Adipose tissue (tissue), 3 donors: ENCODE measurements around the gene CCSER1. TPM values are rescaled to one million over a fixed set of nuclear protein-coding genes. Genes with fewer than 3 reads are reported as not detected.
"Not testable (repeated sequence)": the region's sequence is repeated elsewhere in the genome, so short reads cannot be mapped to it uniquely, and the experiment has no call there.

Experiments
- H3K27ac ChIP-seq: one replicate; pipeline ENCODE4 v1.5.1; 2013; ENCODE audit warnings: low read depth, low read length
- WGBS, 3 donors: extraction: QIAGEN DNeasy Blood & Tissue Kit; methylation state at CpG; one replicate each; pipeline ENCODE4 v1.1.7; 2013; 5-methylcytosine and 5-hydroxymethylcytosine counted together
- polyA plus RNA-seq, 3 donors: library from polyadenylated mRNA; stranded (reverse); fragments of 200-250 nt; gene quantifications; one replicate each; pipeline ENCODE4 v1.2.3, GENCODE V29; 2013
- donor health status: healthy with polysubstance abuse.
- donor health status: Bipolar disorder and iron deficiency.
- donor health status: healthy.

CCSER1 gene
- polyA plus RNA-seq, 3 donors = 0.87 to 1.2 TPM; not detected in 1

- H3K27ac ChIP-seq = no peak overlapping the region
- 92 to 97% (median 93%) methylated on average over 3 of the region's 3 CpGs for WGBS, 3 donors
These were observed 113.8 kb downstream of the CCSER1 start for GRCh38 chr4:90241008-90241407.

DNA sequence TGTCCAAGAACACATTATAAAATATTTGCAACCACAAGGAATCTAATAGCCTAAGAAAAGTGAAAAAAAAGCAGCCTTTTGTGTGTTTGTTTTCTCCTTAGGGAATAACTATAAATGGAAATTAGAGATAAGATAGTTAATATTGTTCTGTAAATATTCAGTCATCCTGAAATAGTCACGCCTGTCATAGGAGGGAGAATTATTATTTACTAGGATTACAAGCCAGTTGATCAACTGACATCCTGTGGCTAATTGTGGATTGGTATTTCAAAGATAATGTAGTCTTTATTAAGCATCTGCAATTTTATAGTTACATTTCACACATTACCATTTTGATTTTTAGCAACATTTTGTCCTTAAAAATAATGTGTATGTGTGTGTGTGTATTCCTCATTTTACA is 118.6 kb downstream of the CCSER1 start:
- 37 to 69% (median 53%) methylated on average over 1 of the region's 1 CpG for WGBS, 3 donors
- H3K27ac ChIP-seq = no peak overlapping the region

- 67 to 80% (median 78%) methylated on average over 3 of the region's 3 CpGs for WGBS, 3 donors
- H3K27ac ChIP-seq = no peak overlapping the region
These were observed 119.6 kb downstream of the CCSER1 start for GRCh38 chr4:90246816-90247215.

DNA sequence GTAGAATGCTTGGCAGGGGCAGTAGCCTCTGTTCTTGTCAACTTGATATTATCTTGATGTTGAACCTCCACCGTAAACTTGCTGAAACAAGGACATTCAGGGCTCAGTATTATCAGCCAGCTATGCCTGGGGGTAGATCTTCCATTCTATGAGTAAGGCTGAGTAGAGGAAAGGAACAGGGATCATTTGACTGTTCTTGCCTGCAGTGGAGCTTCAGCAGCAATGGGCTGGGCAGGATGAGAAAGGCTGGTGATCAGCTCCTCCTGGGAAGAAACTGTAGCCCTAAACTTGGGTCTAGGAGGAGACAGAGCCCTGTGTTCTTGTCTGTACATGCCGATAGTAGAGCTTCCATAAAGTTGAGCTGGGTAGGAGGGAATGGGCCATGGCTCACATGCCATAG is 127.2 kb downstream of the CCSER1 start:
- 82 to 91% (median 89%) methylated on average over 2 of the region's 2 CpGs for WGBS, 3 donors
- H3K27ac ChIP-seq = no peak overlapping the region

DNA sequence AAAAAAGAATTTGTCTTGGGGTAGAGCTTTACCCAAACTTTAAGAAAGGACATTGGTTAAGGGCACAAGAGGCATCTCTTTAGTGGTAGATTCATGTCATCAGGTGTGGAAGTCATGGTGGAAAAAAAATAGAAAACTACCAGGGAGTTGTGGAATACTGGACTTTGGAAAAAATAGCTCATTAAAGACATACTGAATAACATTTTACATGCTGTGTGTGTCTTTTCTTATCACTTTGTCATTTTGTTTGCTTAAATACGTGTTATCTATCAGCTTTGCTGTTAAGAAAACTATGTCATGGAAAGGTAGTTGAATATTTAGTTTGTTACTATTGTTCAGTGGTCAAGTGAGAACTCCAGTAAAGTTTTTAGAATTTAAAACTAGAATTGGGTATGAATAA is 147.0 kb downstream of the CCSER1 start:
- H3K27ac ChIP-seq = no peak overlapping the region
- WGBS, 3 donors = 22 to 71% (median 62%) methylated on average over 1 of the region's 1 CpG

GRCh38 chr4:90280954-90281353 is 153.8 kb downstream of the CCSER1 start:
- H3K27ac ChIP-seq = no peak overlapping the region
- WGBS, 3 donors = 57 to 90% (median 80%) methylated on average over 3 of the region's 3 CpGs

DNA sequence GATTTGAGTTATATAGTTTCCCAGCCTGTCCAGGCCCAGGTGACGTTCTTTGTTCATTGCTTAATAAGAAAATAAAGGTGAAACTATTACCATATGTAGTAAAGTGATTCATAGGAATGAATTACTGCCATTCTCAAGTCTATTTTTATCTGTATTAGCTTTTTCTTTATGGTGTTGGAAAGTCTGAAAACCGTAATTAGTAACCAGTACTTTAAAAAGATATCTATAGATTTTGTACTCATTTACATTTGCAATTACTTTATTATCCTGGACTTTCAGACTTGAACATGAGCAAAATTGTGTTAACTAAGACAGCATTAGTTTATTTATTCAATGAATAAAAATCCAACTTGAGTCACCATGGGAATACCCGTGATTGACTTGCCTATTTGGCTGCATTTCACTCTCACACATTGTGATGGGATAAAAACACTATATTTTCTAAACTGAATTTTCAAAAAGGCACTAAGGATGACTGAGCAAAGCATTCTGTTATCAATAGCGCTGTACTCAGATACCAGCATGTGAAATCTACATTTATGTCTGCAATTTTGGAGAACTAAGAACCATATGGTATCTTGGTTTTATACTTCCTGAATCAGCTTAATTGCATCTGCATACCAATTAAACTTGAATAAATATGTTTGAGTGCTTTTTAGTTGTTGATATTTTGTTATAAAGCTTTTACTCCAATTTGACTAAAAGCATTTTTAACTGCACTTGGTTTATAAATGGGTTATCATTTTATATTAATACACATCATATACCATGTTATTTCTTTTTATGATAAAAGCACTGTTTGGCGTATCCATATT is 154.6 kb downstream of the CCSER1 start:
- WGBS, 3 donors = 90 to 92% (median 91%) methylated on average over 5 of the region's 5 CpGs

GRCh38 chr4:90290345-90290744 is 163.2 kb downstream of the CCSER1 start:
- H3K27ac ChIP-seq = no peak overlapping the region
- WGBS, 3 donors = 84 to 92% (median 84%) methylated on average over 4 of the region's 4 CpGs

More for the DNA sequence above, 154.6 kb downstream of the CCSER1 start:
- H3K27ac ChIP-seq = no peak overlapping the region

- H3K27ac ChIP-seq = no peak overlapping the region
These were observed 165.2 kb downstream of the CCSER1 start for GRCh38 chr4:90292438-90292837.

DNA sequence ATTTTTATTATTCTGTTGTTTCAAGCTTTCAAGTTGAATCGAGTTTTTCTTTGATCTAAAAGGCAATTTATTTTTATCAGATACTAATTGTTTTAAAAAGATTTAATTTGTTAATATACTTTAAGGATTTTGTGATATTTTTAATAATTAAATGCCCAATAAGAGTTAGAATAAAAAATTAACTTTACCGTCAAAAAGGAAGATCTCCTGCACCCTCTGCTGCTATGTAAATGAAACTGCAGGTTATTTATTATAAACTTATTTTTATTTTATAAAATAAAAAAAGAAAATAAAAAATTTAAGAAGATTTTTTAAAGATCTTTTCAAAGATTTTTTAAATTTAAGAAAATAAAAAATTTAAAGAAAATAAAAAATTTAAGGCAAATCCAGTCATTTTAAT is 166.1 kb downstream of the CCSER1 start:
- no peak overlapping the region for H3K27ac ChIP-seq
- WGBS, 3 donors = 27 to 34% (median 33%) methylated on average over 2 of the region's 2 CpGs

DNA sequence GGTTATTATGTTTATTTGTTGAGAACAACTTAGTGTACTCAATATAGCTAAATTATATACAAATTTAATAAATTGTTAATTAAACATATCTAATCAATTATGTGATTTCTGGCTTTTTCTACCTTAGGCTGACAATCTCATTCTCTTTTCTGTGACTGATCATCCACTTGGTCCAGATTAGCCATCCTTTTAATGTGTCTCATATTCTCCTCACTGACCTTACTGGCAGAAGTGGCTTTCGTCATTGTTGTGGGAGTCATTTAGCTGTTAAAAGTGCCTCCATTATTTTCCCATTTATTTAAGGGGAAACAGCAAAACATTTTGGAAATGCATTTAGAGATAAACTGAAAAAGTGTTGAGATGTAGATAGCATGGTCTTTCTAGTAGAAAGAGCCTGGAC is 172.2 kb downstream of the CCSER1 start:
- WGBS, 3 donors = 79 to 85% (median 85%) methylated on average over 1 of the region's 1 CpG
- H3K27ac ChIP-seq = no peak overlapping the region

DNA sequence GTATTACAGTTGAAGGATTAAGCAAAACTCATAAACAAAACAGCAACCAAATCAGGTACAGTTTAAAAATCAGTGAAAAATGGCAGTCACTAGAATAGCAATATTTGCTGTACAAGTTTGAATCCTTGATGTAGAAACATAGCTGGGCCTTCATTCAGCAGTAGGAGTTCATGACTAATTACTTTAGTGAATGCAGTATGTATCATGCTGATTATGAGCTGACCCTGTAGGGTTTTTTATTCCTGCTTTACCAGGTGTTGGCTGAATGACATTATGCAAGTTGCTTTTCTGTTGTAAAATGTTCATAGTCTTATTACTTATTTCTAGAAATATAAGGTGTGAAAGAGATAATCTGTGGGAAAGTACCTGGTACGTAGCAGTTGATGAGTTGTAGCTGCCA is 179.6 kb downstream of the CCSER1 start:
- WGBS, 3 donors = 88 to 96% (median 96%) methylated on average over 1 of the region's 1 CpG
- H3K27ac ChIP-seq = no peak overlapping the region

DNA sequence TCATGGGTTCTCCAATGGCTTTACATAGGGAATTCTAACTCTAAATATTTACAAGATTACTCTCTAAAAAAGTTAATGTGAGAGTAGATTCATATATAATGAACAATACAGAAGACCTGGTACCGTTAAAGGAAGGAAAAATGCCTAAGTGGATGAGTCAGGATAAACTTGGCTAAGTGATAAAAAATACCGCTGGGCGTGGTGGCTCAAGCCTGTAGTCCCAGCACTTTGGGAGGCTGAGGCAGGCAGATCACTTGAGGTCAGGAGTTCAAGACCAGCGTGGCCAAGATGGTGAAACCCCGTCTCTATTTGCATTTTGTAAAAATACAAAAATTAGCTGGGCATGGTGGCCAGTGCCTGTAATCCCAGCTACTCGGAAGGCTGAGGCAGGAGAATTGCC is 189.9 kb downstream of the CCSER1 start:
- 87 to 95% (median 90%) methylated on average over 6 of the region's 6 CpGs for WGBS, 3 donors
- H3K27ac ChIP-seq = not testable (repeated sequence)

DNA sequence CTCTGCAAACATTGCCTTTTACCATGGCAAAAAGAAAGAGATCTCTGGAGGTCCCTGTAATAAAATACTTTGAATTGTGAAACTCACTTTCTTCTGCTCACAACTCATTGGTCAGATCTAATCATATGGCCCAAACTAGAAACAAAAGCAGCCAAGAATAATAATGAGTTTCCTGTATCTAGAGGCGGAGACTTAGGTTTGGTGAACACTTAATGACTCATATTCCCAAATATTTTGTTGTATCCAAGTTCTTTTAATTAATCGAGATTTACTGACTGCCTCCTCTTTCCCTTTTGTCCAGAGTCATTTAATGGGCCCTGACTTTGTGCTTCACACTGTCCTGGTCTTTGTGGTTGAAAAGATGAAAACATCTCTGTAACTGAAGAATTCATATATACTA is 190.6 kb downstream of the CCSER1 start:
- WGBS, 3 donors = 43 to 83% (median 60%) methylated on average over 2 of the region's 2 CpGs
- no peak overlapping the region for H3K27ac ChIP-seq

GRCh38 chr4:90318193-90318592 is 191.0 kb downstream of the CCSER1 start:
- no peak overlapping the region for H3K27ac ChIP-seq

DNA sequence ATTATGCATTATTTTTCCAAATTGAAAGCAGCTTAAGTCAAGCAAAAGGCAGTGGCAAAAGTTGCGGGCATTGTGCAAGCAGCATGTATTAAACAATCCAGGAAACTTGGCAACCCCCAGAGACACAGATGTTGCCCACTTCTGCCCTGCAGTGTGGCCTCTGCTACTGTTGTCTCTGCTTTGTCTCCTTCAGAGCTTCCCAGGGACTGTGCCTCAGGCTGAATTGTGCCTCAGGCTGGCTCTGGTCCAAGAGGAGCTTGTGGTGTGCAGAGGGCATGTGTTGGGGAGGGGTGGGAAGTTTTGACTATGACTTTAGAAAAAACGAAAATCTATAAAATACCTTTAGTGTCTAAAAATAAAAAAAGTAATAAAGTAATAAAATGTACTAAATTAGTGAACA is 201.4 kb downstream of the CCSER1 start:
- 18 to 43% (median 19%) methylated on average over 2 of the region's 2 CpGs for WGBS, 3 donors

More at GRCh38 chr4:90318193-90318592, 191.0 kb downstream of the CCSER1 start:
- WGBS, 3 donors = 71 to 80% (median 75%) methylated on average over 2 of the region's 2 CpGs

GRCh38 chr4:90330546-90330945 is 203.4 kb downstream of the CCSER1 start:
- WGBS, 3 donors = 71 to 90% (median 80%) methylated on average over 3 of the region's 3 CpGs

More for the DNA sequence above, 201.4 kb downstream of the CCSER1 start:
- H3K27ac ChIP-seq = no peak overlapping the region

GRCh38 chr4:90345549-90346215 is 218.5 kb downstream of the CCSER1 start:
- 82 to 87% (median 83%) methylated on average over 3 of the region's 3 CpGs for WGBS, 3 donors
- no peak overlapping the region for H3K27ac ChIP-seq

More at GRCh38 chr4:90330546-90330945, 203.4 kb downstream of the CCSER1 start:
- no peak overlapping the region for H3K27ac ChIP-seq

- H3K27ac ChIP-seq = no peak overlapping the region
- 59 to 89% (median 63%) methylated on average over 2 of the region's 2 CpGs for WGBS, 3 donors
These were observed 222.4 kb downstream of the CCSER1 start for GRCh38 chr4:90349636-90350035.
